ENCODE data around the gene BCL2L1.
A peak's percentile ranks its signal among the peaks of the same experiment; 100 is the strongest.

Gene BCL2L1

DNA sequence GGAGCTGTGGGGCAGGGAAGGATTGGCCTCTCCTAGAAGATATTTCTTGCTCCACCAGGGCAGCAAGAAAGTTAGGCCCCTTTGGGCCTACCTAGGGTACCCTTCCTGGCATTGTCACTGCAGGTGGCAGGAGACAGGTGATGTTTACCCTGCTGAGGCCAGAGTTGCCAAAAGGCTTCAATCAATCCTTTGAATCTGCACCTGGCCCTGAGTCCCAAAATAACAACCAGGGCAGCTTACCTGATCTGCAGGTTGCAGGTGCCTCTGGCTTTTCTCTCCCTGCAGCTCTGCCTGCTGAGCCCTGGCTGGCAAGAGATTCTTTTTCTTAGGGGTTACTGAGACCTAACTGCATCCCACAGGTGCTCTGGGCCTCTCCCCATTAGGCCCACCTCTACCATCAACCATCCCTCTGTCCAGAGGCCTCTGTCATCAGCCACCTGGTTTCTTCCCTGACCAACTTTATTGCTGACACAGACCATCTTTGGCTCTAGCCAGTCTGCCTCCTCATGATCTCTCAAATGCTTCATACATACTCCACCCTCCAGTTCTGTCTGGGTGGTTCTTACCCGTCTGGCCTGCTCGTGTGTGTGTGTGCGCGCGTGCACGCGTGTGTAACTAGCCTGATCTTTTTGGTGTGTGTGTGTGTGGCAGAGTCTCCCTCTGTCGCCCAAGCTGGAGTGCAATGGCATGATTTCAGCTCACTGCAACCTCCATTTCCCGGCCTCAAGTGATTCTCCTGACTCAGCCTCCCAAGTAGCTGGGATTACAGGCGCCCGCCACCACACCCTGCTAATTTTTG is 13.7 kb downstream of the BCL2L1 start:
- DNase-seq = no peak

DNA sequence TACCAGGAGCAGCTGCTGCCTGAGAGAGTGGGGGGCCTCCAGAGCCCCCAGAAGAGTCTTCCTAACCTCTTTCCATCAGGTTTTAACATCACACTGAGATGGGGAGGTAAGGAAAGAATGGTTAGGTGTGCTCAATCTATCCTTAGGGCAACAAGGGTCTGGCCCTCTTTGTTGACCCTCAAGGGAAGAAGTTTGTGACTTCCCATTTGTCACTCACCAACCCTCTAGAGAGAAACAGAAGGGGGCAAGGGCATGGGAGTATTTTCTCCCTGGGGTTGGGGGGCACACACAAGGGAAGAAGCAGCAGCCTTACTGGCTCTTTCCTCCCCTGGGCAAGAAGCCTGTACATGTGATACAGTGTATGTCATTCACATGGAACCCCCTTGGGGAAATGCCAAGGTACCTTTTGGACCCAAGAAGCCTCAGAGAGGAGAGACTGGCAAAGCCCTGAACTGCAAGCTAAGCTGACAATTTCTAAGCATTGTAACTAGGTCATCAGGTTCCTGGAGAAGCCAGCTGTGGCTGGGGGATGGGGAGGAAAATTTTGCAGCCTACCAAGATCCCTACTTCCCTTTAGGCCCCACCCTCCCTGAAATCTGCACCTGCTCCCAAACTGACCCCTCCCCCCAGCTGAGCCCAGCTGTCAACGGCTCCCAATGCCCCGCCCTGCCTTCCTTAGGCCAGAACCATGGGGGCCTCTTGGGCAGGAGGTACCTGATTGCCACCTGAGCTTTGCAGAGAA is 14.5 kb downstream of the BCL2L1 start:
- peak in 2 of 4 experiments; percentile 51 for DNase-seq

DNA sequence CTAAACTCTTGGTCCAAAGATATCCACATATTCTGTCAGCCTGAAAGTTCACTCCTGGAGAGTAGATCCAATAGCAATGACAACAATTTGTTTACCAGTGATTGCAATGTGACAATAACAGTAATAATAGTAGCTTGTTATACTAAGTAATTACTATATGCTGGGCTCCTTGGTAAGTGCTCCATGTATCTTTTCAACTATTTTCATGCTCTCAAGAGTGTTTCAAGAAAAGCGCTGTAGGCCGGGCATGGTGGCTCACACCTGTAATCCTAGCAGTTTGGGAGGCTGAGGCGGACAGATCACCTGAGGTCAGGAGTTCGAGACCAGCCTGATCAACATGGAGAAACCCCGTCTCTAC is 15.4 kb downstream of the BCL2L1 start:
- DNase-seq = no peak

DNA sequence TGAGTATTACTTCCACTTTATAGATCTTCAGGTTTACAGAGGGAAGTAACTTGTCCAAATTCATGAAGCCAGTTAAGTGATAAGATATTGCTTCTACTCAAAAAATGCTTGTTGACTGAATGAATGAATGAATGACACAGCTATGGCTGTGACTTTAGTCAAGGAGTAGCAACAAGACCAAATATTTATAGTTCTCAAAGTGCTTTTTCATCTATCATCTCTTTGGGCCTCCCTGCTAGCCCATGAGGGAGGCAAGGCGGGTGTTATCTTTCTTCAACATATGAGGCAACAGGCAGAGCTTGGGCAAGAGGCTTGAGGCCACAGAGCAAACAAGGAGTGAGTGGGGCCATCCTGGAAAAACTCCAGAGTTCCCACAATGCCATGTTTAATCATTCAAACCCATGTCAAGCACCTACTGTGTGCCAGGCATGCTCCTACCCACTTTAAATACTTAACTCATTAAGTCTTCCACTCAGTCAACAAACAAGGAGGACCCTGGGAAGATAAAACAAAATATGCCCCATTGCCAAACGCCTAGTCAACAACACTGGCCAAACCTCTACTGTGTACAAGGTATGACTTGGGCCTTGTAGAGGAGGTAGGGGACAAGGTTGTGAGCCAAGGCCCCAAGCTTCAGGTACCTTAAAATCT is 15.9 kb downstream of the BCL2L1 start:
- DNase-seq = peak in 2 of 4 experiments; percentile 34 to 38

DNA sequence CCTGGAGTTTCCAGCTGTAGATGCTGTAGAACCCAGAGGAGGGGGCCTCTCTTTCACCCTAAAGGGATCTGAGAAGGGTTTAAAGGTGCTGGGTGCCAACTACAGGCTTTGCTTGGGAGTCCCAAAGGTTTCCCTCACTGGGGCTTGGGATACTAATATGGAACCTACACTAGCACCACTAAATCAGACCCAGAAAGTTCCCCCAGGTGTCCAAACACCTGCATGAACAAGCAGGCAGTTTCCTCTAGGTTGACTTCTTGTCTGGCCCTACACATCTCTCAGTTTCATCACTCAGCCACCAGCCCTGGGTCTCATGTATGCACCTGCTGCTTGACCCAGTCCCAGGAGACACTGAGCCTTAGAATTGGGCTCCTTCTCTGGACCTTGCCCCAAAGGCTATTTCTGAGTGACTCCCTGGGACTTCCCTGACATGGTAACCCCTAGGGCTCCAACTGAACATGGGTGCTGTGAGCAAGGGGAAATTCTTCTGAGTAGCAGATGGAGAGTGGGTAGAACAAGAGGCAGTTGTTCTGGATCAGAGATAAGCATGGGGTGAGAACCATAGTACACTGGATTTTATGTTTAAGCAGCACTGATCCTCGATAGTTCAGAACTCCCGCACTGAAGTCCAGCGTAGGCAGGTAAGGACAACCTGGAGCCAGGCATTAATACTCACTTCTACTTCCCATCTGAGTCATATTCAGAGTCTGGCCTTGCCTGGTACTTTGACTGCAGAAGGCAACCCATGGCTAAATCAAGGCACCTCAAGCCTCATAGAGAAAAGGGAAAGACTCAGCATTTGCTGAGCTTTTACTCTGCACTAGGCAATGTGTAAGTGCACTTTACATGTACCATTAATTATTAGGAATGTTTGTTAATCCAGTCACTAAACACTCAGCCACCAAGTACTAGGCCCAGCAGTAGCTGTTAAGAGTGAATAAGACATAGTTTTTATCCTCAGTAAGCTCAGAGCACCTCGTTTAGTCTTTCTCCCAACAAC is 16.8 kb downstream of the BCL2L1 start:
- no peak for DNase-seq

DNA sequence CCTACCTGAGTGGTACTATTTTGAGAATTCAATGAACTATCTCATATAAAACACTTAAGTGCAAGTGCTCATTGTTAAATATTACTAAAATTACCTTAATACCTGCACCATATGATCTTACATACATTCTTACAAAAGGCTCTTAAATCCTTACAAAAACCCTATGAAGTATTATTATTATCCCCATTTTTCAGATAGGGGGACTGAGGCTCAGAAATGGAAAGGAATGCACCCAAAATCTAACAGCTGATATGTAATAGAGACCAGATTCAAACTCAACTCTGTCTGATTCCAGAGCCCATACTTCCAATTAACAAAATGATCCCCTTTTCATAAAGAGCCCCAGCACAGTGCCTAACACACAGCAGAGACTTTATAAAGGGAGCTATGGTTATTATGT is 17.5 kb downstream of the BCL2L1 start:
- DNase-seq = no peak

DNA sequence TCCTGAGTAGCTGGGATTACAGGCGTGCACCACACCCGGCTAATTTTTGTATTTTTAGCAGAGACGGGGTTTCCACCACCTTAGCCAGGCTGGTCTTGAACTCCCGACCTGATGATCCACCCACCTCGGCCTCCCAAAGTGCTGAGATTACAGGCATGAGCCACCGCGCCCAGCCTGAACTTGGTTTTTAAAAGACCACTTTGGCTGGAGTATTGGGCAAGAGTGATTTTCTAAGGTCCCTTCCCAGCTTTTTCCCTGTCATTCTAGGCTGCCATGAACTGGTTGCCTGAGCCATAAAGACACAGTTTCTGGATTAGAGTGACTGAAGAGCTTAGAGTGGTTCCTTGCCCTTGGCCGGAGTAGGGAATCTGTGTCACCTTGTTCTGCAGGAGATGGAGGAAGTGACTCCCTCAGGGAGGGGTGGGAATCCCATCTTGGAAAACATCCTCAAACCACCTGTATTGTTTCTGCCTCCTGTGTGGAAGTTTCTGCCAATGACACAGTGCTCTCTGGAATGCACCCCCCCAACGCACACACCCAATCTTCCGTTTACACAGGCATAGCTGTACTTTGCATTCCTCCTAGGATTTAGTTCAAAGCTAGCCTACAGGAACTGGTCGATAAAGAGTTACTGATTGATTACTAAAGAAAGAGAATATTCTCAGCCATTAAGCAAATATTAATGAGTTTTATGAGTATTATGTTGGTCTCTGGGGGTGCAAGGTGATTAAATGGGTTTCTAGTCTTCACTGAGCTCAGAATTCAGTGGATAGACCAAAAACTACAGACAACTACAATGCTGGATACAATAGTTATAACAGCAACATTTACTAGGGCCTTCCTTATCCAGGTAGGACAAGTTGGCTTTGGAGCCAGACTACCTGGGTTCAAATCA is 18.2 kb downstream of the BCL2L1 start:
- DNase-seq = no peak

DNA sequence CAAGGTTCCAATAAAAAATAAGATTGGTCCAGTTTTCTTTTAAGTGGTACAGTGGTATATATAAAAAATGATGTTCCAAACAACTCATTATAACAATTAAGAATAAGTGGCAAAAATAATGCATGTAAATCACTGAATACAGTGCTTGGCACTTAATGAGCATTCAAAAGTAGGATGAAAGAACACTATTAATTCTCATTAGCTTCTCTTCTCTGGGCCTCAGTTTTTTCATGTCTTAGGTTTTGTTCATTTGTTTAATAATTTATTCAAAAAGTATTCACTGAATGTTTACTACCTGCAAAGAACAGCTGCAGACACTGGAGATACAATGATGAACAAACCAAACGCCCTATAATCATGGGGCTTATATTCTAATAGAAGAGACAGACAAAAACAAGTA is 21.1 kb downstream of the BCL2L1 start:
- DNase-seq = no peak

DNA sequence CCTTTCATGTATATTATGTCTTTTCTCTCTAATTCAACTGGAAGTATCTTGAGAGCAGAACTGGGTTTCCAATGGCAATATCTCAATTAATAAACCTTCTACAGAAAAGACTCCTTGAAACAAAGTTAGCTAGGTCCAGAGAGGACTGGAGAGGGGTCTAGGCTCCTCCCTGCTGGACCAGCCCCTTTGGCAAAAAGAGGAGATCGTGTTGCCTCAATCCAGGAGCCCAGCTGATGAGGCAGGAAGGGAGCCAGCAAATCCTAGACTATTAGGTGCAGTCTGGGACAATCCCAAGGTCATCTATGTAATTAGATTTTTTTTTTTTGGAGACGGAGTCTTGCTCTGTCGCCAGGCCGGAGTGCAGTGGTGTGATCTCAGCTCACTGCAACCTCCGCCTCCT is 21.9 kb downstream of the BCL2L1 start:
- DNase-seq = no peak

DNA sequence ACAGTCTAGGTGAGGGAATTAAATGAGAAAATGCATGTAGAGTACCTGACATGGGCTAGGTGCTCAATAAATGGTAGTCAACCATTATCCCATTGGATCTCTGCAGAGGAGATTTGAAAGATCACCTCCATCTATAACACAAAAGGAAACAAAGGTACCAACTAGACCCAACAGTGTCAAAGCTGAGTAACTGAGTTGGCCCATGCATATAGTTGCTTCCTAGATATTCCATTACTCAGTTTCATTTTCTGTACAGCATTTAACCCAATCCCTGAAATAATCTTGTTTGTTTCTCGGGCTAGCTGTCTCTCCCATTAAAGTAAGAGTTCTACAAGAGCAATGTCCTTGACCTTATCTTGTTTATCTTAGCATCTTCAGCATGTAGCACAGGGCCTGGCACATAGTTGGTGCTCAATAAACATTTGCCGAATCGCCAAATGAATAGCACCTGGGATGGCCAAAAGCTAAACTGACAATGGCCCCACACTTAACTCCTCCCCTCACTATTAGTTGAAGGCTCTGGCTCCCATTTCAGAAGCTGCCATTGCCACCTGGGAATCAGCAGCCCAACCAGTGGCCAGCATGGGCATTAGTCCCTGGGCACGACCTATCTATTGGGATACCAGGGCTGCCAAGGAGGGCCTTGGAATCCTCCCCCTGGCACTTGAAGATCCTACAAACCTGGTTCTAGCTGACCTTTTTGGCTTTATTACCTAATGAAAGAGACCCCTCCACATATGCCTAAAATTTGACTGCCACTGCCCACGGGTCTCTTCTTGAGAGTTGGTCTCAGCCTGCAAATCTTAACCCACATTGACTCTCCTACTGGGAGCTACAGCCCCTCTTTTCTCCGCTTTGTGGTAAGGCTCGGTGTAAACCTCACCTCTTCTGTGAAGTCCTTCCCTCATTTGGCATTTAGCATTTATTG is 22.6 kb downstream of the BCL2L1 start:
- no peak for DNase-seq

DNA sequence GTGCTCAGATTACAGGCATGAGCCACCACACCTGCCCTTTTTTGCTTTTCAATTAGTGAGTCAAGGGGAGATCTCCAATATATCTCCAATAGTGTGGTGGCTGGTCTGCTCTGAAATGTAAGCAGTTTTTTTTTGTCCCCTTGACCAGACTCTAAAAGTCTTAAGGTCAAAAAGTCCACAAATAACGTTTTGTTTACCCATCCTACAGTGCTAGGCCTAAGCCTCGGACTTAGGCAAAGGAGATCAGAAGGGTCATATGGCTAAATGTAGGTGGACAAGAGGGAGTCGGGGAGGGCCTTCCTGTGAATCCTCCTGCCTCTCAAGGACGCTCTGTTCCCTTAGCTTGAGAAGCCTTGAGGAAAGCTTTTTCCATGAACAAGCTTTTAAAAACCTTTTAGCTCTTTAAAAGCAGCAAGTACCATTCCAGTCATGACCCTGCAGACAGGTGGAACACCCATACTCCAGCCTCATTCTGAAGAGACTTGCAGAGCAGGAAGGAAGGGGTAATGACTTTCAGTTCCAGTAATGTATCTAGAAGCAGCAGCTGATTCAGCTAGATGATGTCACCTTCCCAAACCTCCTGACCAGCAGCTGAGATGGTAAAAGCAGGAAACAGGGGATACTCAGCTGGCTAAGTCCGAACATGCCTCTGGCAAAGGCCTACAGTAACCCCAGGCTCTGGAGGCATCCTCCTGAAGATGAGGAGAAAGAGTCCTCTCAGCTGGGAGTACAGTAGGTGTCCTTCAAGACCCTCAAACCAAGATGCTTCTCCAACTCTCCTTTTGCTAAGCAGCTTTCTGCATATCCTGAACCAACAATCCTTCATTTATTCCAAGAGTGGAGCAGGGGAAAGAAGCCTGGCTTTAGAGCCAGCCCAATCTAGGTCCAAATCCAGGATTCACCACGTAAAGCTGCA is 23.6 kb downstream of the BCL2L1 start:
- peak; percentile 85 to 96 (median 92) for DNase-seq

DNA sequence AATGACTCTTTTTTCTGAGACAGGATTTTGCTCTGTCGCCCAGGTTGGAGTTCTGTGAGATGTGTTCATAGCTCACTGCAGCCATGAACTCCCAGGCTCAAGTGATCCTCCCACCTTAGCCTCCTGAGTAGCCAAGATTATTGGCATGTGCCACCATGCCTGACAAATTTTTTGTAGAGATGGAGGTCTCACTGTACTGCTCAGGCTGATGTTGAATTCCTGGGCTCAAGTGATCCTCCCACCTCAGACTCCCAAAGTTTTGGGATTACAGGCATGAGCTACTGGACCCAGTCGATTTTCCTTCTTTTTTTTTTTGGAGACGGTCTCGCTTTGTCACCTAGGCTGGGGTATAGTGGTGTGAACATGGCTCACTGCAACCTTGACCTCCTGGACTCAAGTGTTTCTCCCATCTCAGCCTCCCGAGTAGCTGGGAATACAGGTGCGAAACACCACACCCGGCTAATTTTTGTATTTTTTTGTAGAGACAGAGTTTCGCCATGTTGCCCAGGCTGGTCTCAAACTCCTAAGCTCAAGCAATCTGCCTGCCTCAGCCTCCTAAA is 24.3 kb downstream of the BCL2L1 start:
- no peak for DNase-seq

DNA sequence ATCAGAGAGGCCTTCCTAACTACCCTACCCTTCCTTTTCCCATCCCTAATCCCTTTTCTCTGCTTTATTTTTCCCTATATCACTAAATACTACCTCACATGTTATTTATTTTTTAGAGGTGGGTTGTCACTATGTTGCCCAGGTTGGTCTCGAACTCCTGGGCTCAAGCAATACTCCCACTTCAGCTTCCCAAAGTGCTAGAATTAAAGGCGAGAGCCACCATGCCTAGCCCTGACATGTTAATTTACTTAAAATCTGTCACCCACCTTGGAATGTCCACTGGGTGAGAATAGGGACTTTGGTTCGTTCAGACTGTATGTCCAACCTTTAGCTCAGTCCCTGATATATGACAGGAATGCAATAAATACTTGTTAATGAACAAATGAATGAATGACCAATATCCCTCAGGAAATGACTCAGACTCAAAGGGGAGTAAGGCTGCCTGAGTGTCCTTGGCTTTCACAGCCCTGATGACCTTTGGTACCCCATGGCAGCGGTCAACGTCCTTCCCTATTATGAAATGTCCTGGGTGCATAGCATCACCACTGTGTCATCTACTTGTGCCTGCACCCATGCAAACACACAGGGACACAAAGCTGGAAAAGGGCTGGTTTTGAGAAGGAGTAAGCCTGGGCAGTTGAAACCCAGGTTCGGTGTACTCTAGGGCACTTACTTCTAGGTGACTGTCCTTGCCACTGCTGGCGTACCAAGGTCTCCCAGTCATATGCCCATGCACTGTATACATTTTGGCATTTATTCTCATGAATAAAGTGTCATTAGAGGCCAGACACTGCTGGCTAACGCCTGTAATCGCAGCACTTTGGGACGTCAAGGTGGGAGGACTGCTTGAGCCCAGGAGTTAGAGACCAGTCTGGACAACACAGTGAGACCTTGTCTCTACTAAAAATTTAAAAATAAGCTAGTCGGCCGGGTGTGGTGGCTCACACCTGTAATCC is 26.5 kb downstream of the BCL2L1 start:
- peak; percentile 85 to 95 (median 88) for DNase-seq

DNA sequence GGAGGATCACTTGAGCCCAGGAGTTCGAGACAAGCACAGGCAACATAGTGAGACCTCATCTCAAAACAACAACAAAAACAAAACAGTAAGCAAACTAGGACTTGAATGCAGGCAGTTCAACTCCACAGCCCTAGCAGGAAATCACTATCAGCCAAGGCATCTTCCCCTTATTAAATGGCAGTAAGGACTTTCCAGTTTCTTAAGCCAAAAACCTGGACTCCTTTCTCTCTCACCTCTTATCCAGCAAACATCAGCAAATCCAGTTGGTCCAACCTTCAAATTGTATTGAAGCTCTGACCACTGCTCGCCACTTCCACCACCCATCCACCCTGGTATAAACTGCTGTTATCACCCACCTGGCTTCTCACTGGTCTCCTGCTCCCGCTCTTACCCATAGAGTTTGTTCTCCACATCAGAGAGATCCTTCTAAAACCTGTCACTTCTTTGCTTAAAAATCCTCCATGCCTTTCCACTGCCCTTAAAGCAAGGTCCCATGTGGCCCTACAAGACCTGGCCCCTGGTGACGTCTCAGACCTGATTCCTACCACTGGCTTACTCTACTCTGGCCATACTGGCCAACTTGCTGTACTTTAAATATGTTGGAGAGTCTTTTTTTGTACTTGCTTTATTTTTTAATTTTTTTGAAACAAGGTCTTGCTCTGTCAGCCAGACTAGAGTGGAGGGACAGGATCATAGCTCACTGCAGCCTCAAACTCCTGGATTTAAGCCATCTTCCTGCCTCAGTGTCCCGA is 27.6 kb downstream of the BCL2L1 start:
- DNase-seq = no peak

DNA sequence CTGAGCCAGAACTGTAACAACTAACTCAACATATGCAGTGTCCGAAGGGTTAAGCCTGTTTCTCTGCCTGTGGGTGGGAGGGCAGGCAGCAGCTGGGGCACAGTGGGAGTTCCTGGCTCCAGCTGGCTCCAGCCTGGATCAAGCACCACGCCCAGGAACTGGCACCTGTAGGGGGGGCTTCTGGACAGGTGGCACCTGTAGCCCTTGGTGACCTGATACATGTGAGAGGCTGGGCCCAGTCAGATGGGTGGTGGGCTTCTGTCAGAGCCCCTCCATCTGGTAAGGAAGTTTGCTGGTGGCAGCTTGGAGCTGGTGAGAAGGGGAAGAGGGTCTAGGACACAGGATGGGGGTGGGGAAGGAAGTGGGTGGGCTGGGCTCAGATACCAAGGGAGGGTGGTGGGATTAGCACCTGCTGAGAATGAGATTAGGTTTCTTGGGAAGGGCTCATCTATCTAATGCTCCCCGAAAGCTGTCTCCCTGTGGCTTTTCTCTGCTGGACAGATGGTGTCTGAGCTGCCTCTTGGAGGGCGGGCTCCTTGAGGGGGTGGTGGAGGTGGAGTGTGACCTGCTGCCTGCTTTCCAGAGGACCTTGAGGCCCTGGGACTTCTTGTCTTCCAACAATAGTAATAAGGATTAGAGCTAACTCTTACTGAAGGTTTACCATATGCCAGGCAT is 28.5 kb downstream of the BCL2L1 start:
- peak in 2 of 4 experiments; percentile 31 to 35 for DNase-seq

DNA sequence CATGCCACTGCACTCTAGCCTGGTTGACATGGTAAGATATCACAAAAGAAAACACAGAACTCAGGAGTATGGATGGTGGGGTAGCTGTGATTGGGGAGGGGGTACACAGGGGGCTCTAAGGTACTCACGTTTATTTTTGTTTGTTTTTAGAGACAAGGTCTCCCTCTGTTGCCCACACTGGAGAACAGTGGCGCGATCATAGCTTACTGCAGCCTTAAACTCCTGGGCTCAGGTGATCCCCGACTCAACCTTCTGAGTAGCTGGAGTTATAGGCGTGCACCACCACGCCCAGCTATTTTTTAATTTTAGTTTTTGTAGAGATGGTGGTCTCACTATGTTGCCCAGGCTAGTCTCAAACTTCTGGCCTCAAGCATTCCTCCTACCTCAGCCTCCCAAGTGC is 29.3 kb downstream of the BCL2L1 start:
- no peak for DNase-seq
